Muscle of back (tissue), 11 donors: ENCODE data around the gene PRPF8. TPM values are rescaled to one million over a fixed set of nuclear protein-coding genes. Genes with fewer than 3 reads are reported as not detected.

ENCODE experiments used
- DNase-seq, 3 donors: peaks; one replicate each; pipeline versions ENCODE4 v3.0.0 to v3.0.0-alpha.2; 2013
- polyA plus RNA-seq, 10 donors: library from polyadenylated mRNA; unstranded; fragments of 120-200 nt; gene quantifications; one replicate each; pipeline ENCODE4 v1.2.1, GENCODE V29; 2013; ENCODE audit not compliant: insufficient read length in 10 of 10

Gene PRPF8
- polyA plus RNA-seq, 10 donors: 180 to 217 (median 189) TPM

DNA sequence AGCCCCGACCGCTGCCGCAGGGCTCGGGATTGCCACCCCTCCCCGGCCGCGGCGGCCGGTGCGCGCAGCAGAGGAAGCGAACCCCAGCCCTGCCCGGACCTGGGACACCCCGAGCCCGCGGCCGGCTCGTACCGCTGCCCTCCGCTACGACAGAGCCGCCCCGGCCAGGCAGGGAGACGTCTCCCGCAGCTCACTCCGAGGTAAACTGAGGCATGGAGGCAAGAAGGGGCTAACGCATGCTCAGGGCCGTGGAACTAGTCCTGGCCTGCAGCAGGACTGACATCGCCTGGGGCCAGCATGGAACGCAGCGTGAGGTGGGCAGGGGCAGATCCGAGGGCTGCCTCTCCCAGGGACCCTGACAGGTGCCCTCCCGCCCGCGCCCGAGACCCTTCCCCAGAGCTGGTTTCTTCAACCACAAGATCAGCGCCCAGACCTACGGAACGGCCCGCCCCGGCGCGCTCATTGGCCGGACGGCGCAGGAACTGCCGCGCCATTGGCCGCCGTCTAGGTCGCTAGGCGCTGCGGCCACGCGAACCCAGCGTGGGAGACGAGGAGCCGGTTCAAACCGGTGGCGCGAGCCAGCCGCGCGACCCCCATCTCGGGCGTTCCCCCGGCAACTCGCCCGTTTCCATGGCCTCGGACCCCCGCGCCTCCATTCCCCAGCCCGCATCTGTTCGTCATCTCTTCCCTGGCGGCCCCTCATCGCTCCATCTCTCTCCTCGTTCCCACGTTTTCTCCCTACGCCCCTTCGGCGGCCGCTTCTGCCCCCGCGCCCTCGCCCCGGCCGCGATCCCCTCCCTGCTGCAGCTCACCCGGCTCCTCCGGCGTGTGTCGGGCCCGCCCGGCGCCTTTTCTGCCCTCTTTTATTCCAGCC is 56.4 kb downstream of the PRPF8 start, which contains the start of gene SLC43A2:
Gene SLC43A2 (minus strand): TSS at position 853 of the 874 bp plus-strand sequence. CDS start 960 bp downstream, outside the sequence.
- DNase-seq: peak; percentile 76 to 95 (median 88)

DNA sequence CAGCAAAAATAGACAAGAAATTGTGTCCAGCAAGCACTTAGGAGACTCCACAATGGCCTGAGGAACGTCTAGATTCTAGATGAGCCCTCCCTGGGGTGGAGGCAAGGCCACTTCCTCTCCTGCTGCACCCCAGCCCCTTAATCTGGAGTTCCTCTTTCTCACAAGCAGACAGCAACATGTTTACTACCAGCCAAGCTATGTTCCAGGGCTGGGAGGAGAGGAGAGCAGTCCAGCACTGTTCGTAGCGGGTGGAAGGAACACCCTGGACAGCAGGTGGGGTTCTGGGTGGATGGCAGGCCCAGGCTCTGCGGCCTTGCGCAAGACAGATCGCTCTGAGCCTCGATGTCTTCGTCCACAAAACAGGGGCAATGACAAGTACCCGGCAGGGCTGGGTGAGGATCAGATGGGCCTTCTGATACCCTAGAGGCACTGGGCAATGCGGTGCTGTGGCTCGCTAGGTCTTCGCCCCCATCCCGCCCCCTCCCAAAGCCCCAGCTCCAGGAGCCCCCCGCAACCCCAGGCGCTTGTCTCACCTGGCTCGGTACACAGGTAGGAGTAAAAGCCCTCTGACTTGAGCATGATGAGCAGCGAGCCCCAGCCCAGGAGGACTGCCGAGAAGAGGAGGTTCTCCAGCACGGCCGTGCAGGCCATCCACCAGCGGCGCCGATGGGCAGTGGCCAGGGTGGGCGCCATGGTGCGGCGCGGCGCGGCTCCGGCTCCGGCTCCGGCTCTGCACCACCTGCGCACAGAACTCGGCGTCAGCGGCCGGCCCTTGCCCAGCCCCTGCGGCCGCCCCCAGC is 57.3 kb downstream of the PRPF8 start:
- peak in 1 of 3 donors; percentile 56 for DNase-seq

GRCh38 chr17:1626333-1626732 is 58.3 kb downstream of the PRPF8 start:
- DNase-seq: no peak

- DNase-seq: no peak
Measured at GRCh38 chr17:1625581-1625980, 59.1 kb downstream of the PRPF8 start.

DNA sequence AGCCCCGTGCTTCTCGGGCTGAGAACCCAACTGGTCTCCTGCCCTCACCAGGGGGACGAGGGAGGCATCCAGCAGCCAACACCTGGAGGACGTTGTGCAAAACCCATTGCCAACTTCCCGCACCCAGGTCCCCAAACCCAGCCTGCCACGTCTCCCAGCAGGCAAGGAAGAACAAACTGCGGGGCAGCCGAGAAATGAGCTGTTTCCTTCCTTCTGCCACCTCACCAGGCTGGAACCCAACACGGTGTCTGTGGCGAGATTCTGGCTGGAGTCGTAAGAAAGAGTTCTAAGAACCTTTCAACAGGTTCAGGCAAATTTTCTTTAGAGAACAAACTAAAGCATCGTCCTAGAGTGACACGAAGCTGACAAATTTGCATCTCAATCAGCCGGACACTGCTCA is 59.6 kb downstream of the PRPF8 start:
- DNase-seq: no peak

- no peak for DNase-seq
Measured at GRCh38 chr17:1624650-1625049, 60.0 kb downstream of the PRPF8 start.

DNA sequence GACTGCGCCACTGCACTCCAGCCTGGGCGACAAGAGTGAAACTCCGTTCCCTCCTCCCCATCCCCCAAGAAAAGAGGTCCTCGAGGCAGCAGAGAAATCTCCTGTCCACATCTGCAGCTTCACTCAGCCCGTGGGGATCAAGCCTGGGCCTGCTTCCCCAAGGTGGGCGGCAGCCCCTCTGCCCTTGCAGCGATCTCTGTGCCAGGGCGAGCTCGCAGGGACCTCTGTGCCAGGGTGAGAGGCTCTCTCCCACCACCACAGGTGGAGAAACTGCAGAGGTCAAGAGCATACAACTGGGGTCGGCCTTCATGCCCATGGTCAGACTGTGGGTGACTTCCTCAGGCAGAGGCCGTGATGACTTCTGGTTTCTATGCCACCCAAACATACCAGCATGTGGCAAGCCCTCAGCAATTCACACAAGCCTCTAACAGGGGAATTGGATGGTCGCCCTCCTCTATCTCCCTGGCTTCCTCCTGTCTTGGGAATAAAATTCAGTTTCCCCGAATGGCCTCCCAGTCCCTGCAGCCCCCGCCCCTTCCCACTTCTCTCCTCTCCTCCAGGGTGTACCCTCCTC is 61.5 kb downstream of the PRPF8 start:
- DNase-seq: no peak

DNA sequence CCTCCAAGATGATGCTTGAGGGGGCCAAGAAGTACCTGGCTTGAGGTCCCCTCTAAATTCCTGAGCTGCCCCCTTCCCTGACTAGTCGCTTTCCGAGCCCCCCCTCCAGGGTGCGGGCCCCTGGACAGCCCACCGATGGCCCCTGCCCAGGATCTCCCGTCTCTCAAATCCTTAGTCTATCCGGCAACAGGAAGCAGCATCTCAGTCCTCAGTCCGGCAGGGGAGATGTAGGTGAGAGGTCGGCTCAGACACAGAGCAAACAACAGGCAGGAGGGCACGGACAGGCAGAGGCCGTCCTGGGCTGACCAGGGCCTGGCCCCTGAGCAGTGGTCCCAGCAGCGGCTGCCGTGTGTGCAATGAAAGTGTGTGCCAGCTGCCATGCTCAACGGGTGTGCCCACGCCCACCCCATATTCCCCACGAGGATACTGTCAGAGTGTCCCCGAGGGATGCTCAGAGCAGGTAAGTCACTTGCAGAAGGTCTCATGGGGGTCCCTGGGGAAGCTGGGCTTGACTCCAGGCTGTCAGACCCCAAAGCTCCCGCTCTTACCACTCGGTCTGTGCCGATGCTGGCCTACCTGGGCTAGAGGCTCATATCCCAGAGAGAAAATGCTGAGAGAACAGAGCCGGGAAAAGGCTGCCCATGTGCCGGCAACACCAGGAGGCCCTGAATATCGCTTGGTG is 63.3 kb downstream of the PRPF8 start:
- DNase-seq: no peak

GRCh38 chr17:1620486-1620885 is 64.2 kb downstream of the PRPF8 start:
- DNase-seq: no peak

- no peak for DNase-seq
Measured at GRCh38 chr17:1617620-1618174, 67.0 kb downstream of the PRPF8 start.

GRCh38 chr17:1616101-1616500 is 68.6 kb downstream of the PRPF8 start:
- no peak for DNase-seq

DNA sequence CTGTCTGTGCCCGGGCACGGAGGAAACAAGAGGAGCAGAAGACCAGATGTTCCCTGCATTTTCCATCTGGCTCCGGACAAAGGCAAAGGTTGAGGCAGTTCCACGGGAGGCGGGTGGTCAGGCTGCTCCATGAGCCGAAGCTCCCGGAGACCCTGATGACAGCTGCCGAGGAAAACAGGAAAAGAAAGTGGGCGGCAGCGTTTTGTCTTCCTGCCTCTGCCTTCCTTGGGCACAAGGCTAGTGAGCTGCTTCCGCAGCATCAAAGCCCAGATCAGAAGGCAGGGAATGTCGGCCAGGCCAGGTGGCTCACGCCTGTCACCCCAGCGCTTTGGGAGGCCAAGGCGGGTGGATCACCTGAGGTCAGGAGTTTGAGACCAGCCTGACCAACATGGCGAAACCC is 72.3 kb downstream of the PRPF8 start:
- no peak for DNase-seq

DNA sequence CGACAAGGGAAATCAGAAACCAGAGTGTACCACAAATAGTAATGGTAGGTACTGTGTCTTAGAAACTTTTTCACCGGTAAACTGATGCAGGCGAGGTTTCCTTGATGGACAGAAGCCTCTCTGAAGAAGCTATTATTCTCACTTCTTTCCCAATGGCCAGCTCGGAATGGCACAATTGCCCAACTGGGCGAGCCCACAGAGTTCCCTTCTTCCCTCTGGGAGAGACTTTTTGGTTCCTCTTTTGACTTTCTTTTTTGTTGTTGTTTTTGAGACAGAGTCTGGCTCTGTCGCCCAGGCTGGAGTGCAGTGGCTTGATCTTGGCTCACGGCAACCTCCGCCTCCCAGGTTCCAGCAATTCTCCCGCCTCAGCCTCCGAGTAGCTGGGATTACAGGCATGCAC is 73.0 kb downstream of the PRPF8 start:
- no peak for DNase-seq

DNA sequence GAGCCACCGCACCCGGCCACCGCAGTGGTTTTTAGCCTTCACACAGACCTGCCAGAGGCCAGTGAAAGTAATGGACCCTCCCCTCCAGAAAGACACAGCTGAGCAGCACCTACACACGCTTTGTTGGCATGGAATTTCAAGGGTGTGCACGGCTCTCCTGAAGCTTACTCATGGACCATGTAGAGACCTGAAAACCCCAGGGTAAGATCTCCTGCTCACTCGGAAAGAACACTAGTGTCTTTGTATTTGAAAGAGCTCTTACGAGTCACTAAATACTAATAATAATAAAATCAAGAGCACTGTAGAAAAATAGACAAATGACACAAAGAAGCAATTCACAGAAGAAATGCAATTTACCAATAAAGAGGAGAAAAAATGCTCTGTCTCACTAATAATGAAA is 76.0 kb downstream of the PRPF8 start:
- DNase-seq: no peak

- no peak for DNase-seq
Measured at GRCh38 chr17:1607971-1608320, 76.7 kb downstream of the PRPF8 start.

DNA sequence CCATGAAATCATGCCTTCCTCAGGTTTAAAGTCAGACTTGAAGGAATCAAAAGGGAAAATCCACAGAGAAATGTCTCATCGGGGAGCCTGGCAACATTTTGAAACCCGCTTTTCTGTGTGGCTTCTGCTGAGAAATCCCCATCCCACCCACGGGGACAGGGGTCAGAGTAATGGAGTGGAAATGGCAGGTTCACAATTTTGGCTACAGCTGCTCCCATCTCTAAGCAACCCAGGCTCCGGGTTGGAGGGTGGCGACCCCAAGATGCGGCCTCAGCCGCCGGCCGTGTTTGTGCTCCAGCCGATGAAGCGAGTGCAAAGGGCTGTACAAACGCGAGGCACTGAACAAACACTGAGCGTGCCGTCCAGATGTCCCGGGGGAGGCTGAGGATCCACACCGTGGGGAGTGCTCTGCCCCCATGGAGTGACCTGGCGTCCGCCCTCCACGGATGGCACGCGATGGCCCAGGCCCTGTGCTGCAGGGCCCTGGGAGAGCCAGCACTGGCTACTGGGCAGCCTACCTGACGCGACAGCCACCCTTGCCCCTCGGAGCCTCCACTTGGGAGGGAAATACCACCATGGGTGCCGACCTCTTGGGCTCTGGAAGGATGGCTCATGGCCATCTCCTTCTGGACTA is 78.2 kb downstream of the PRPF8 start:
- DNase-seq: no peak

DNA sequence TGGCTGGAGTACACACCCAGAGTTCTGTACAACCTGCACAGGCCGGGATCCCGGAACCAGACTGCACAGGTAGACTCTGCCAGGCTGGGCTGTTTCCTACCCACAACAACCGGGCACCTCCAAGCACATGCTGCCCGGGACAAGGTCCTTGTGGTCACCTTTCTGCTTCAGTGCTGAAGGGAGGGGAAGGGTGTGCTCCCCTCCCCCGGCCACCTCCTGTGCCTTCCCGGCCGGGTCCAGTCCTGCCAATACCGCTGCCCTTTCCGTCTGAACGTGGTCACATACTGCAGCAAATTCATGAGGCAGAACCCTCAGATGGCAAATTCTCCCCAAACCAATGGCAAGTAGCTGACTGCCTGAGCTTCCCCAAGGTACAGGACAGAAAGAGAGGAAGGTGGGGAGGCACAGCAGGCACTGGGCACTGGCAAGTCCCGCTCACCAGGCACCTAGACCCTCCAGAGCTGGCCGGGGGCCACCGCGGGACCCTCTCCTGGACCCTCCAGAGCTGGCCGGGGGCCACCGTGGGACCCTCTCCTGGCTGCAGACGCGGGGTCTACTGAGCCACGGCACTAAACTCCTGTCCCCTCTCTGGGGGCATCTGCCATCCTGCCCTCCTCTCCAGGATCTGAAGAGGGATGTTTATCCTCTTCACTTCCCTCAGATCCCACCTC is 78.9 kb downstream of the PRPF8 start:
- DNase-seq: no peak

GRCh38 chr17:1604831-1605528 is 79.7 kb downstream of the PRPF8 start:
- DNase-seq: peak in 1 of 3 donors; percentile 55

- no peak for DNase-seq
Measured at GRCh38 chr17:1601571-1601970, 83.1 kb downstream of the PRPF8 start.
